GM23338 (cell line): ENCODE measurements around the gene COLEC12. TPM values are rescaled to one million over a fixed set of nuclear protein-coding genes. Genes with fewer than 3 reads are reported as not detected.

ENCODE experiments used
- ATAC-seq: fragments of 200-7000 bp; cut with Tn5 transposase; 3 replicates; pipeline ENCODE4 v1.9.1; 2020
- DNase-seq: peaks from one replicate; pipeline ENCODE4 v3.0.0-alpha.2; 2015; ENCODE audit warnings: low spot score
- H2AFZ ChIP-seq: fragments of 200-600 bp; sonication (generic); 2 replicates; pipeline ENCODE4 v1.8.0; 2016; ENCODE audit warnings: antibody characterized with exemption, mild to moderate bottlenecking, moderate library complexity
- H3F3A ChIP-seq: fragments of 200-600 bp; sonication (generic); replicated peaks from 2 replicates; pipeline ENCODE4 v1.8.0; 2017; ENCODE audit warnings: antibody characterized with exemption, mixed run types, low read depth
- H3K27ac ChIP-seq: fragments of 200-600 bp; sonication (generic); 2 replicates; pipeline ENCODE4 v1.6.1; 2016; ENCODE audit warnings: low read depth
- H3K27me3 ChIP-seq: fragments of 200-600 bp; sonication (generic); 2 replicates; pipeline ENCODE4 v1.8.0; 2016; ENCODE audit warnings: mild to moderate bottlenecking, mixed run types, moderate library complexity; ENCODE audit not compliant: insufficient read depth
- H3K36me3 ChIP-seq: fragments of 200-600 bp; sonication (generic); 2 replicates; pipeline ENCODE4 v1.8.0; 2016; ENCODE audit warnings: mild to moderate bottlenecking; ENCODE audit not compliant: insufficient read depth
- H3K4me1 ChIP-seq: fragments of 200-600 bp; sonication (generic); 2 replicates; pipeline ENCODE4 v1.8.0; 2016; ENCODE audit warnings: mild to moderate bottlenecking, moderate library complexity; ENCODE audit not compliant: insufficient read depth
- H3K4me2 ChIP-seq: fragments of 200-600 bp; sonication (generic); 2 replicates; pipeline ENCODE4 v1.7.1; 2017; ENCODE audit warnings: mixed run types
- H3K4me3 ChIP-seq: fragments of 200-600 bp; sonication (generic); 2 replicates; pipeline ENCODE4 v1.6.1; 2016; ENCODE audit warnings: mixed run types
- H3K79me2 ChIP-seq: fragments of 200-600 bp; sonication (generic); replicated peaks from 2 replicates; pipeline ENCODE4 v1.8.0; 2017; ENCODE audit warnings: mild to moderate bottlenecking; ENCODE audit not compliant: insufficient read depth
- H3K9me2 ChIP-seq: fragments of 200-600 bp; sonication (generic); 2 replicates; pipeline ENCODE4 v1.8.0; 2017; ENCODE audit not compliant: insufficient read depth
- H4K20me1 ChIP-seq: fragments of 200-600 bp; sonication (generic); replicated peaks from 2 replicates; pipeline ENCODE4 v1.8.0; 2017; ENCODE audit warnings: mild to moderate bottlenecking; ENCODE audit not compliant: insufficient read depth
- H3K27ac Mint-ChIP-seq: 2 replicates; pipeline ENCODE4 v1.8.0; 2020; ENCODE audit warnings: inconsistent platforms, mild to moderate bottlenecking, moderate library complexity, mixed read lengths
- H3K27me3 Mint-ChIP-seq: 3 replicates; pipeline ENCODE4 v1.8.0; 2022; ENCODE audit warnings: low read depth, mild to moderate bottlenecking, moderate library complexity, mixed read lengths, inconsistent platforms; ENCODE audit not compliant: insufficient read depth, poor library complexity
- H3K36me3 Mint-ChIP-seq: 3 replicates; pipeline ENCODE4 v1.8.0; 2021; ENCODE audit warnings: low read depth, mild to moderate bottlenecking, inconsistent platforms, moderate library complexity, mixed read lengths
- H3K4me1 Mint-ChIP-seq: 3 replicates; pipeline ENCODE4 v1.8.0; 2020; ENCODE audit warnings: mild to moderate bottlenecking, inconsistent platforms, mixed read lengths
- H3K4me3 Mint-ChIP-seq: 3 replicates; pipeline ENCODE4 v1.8.0; 2021; ENCODE audit warnings: moderate library complexity, mild to moderate bottlenecking, inconsistent platforms, mixed read lengths
- H3K9me3 Mint-ChIP-seq: 3 replicates; pipeline ENCODE4 v1.8.0; 2020; ENCODE audit warnings: moderate library complexity, mild to moderate bottlenecking, inconsistent platforms, mixed read lengths
- CTCF ChIP-seq, 2 experiments: fragments of 200-600 bp in 1 of 2; sonication (generic) in 1 of 2; conservative IDR thresholded peaks; 2 replicates each; pipeline versions ENCODE4 v1.5.1 to v1.6.1; 2016 to 2017; ENCODE audit warnings: antibody characterized with exemption in 2 of 2, low read depth in 2 of 2, mild to moderate bottlenecking in 2 of 2, moderate library complexity in 1 of 2
- EZH2phosphoT487 ChIP-seq: fragments of 200-600 bp; sonication (generic); IDR thresholded peaks from one replicate; pipeline ENCODE4 v1.8.1; 2018; ENCODE audit warnings: antibody characterized with exemption; ENCODE audit not compliant: unreplicated experiment
- JUNB ChIP-seq: IDR thresholded peaks from one replicate; pipeline ENCODE4 v1.6.1; 2016; ENCODE audit warnings: antibody characterized with exemption; ENCODE audit not compliant: unreplicated experiment
- NANOG ChIP-seq: IDR thresholded peaks from 2 replicates; pipeline ENCODE4 v1.6.1; 2016; ENCODE audit warnings: antibody characterized with exemption, borderline replicate concordance
- POLR2AphosphoS5 ChIP-seq: IDR thresholded peaks from 2 replicates; pipeline ENCODE4 v1.6.1; 2016; ENCODE audit warnings: antibody characterized with exemption, low read depth
- polyA plus RNA-seq: library from polyadenylated mRNA; unstranded; fragments of >200 nt; fragmentation: Nextera tagmentation; extraction: Ambion mirVana; gene quantifications from 2 replicates; pipeline ENCODE4 v1.2.1, GENCODE V29; 2016
- total RNA-seq: library from RNA; depleted of rRNA; stranded (reverse); fragments of >200 nt; shearing (Covaris generic); gene quantifications from 2 replicates; pipeline ENCODE4 v1.2.3, GENCODE V29; 2014

COLEC12 gene
- total and polyA plus RNA-seq, 2 experiments from 2014 or later: 1.1 to 3.2 TPM

- Mint-ChIP-seq H3K27ac (no peak overlapping the region), H3K27me3 (peaks cover 9% of the 10 kb centered on the region), H3K4me1 (peaks cover 44% of the 10 kb centered on the region), H3K9me3 (no peaks in the 10 kb centered on the region), H3K4me3 (no peak overlapping the region), H3K36me3 (no peaks in the 10 kb centered on the region)
- Histone ChIP-seq H4K20me1 (no peaks in the 10 kb centered on the region), H3K79me2 (no peaks in the 10 kb centered on the region), H3K4me3 (no peak overlapping the region), H3K27ac (no peak overlapping the region), H3K4me2 (no peak overlapping the region), H3K27me3 (no peaks in the 10 kb centered on the region), H3F3A (no peaks in the 10 kb centered on the region), H3K36me3 (no peaks in the 10 kb centered on the region), H3K9me2 (no peaks in the 10 kb centered on the region), H3K4me1 (peaks cover 49% of the 10 kb centered on the region), H2AFZ (no peak overlapping the region)
- ATAC-seq (peak; percentile 64), DNase-seq (peak; percentile 63)
- peak; percentile 71 to 80 for TF ChIP-seq CTCF (conservative IDR thresholded peaks at IDR 0.05; ENCODE audit: low read depth in 2 of 2)
- no peak for TF ChIP-seq POLR2AphosphoS5
Observed at GRCh38 chr18:477565-477964, 22.9 kb downstream of the COLEC12 start.

GRCh38 chr18:476251-476664 is 24.2 kb downstream of the COLEC12 start:
- no peaks in the 10 kb centered on the region for H3K27me3 ChIP-seq
- H3K4me2 ChIP-seq: peak overlapping the region; percentile 60; the same call in 1 of the 2 replicates
- H3K9me3 Mint-ChIP-seq: no peaks in the 10 kb centered on the region
- H3K36me3 Mint-ChIP-seq: no peaks in the 10 kb centered on the region
- H3K79me2 ChIP-seq: no peaks in the 10 kb centered on the region
- H2AFZ ChIP-seq: 0 out of 2 replicates have a peak overlapping the region, but pooled peaks have one; percentile 44
- H3K27me3 Mint-ChIP-seq: peaks cover 9% of the 10 kb centered on the region
- H3K4me1 Mint-ChIP-seq: peaks cover 44% of the 10 kb centered on the region
- TF ChIP-seq CTCF (conservative IDR thresholded peaks at IDR 0.05; ENCODE audit: low read depth in 2 of 2): peak; percentile 41 to 50; a peak in 3 of 4 replicates
- TF ChIP-seq POLR2AphosphoS5: no peak
- no peak for TF ChIP-seq EZH2phosphoT487
- TF ChIP-seq JUNB: no peak
- no peak for TF ChIP-seq NANOG
- H3K36me3 ChIP-seq: no peaks in the 10 kb centered on the region
- peak; percentile 48 for ATAC-seq
- H4K20me1 ChIP-seq: no peaks in the 10 kb centered on the region
- DNase-seq: peak; percentile 41
- H3K27ac ChIP-seq: no peak overlapping the region
- no peak overlapping the region; the same call in 2 of the 3 replicates for H3K4me3 Mint-ChIP-seq
- no peak overlapping the region for H3K27ac Mint-ChIP-seq
- H3K9me2 ChIP-seq: no peaks in the 10 kb centered on the region
- H3K4me1 ChIP-seq: peaks cover 49% of the 10 kb centered on the region
- no peak overlapping the region for H3K4me3 ChIP-seq
- H3F3A ChIP-seq: no peaks in the 10 kb centered on the region
